BE2C (cell line): ENCODE results near the gene RAB5IF.

Source experiments
- DNase-seq: peaks from one replicate; pipeline ENCODE4 v3.0.0-alpha.2; 2020
- H3K27me3 ChIP-seq: fragments of 250-450 bp; sonication (Bioruptor Pico); 2 replicates; pipeline ENCODE4 v1.5.1; 2020; ENCODE audit warnings: mild to moderate bottlenecking
- H3K36me3 ChIP-seq: fragments of 250-450 bp; sonication (Bioruptor Pico); 2 replicates; pipeline ENCODE4 v1.5.1; 2020; ENCODE audit warnings: mild to moderate bottlenecking
- H3K4me1 ChIP-seq: fragments of 250-450 bp; sonication (Bioruptor Pico); 2 replicates; pipeline ENCODE4 v1.5.1; 2020
- H3K4me3 ChIP-seq: 2 replicates; pipeline ENCODE4 v1.5.1; 2011; ENCODE audit warnings: low read depth, low read length
- H3K9me3 ChIP-seq: fragments of 250-450 bp; sonication (Bioruptor Pico); 2 replicates; pipeline ENCODE4 v1.5.1; 2020
- TF ChIP-seq, protein P1 (sequence below): IDR thresholded peaks from 2 replicates; pipeline ENCODE4 v1.5.1; 2012; ENCODE audit warnings: mild to moderate bottlenecking, low read depth, low read length

The RAB5IF gene

DNA sequence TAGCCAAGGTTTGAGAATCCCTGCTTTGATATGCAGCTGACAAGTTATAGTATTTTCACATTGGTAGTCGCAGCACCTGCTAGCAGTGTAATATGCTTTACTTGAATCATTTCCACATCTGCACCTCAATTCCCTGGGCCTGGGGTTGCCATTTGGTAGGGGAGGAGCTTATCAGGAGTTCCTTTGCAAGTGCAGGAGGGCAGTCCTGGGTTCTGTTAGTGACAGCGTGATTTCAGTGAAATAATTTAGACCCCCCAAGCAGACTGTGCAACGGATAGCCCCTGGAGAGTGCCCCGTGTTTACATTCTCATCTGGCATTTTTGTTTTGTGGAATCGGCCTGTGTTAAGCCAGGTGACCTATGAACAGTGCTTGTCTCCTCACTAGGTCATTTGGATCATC is 6.0 kb downstream of the RAB5IF start:
- no peaks in the 10 kb centered on the region for H3K4me1 ChIP-seq
- no peak for DNase-seq
- peaks cover 55% of the 10 kb centered on the region for H3K36me3 ChIP-seq
- TF ChIP-seq, protein P1, sequence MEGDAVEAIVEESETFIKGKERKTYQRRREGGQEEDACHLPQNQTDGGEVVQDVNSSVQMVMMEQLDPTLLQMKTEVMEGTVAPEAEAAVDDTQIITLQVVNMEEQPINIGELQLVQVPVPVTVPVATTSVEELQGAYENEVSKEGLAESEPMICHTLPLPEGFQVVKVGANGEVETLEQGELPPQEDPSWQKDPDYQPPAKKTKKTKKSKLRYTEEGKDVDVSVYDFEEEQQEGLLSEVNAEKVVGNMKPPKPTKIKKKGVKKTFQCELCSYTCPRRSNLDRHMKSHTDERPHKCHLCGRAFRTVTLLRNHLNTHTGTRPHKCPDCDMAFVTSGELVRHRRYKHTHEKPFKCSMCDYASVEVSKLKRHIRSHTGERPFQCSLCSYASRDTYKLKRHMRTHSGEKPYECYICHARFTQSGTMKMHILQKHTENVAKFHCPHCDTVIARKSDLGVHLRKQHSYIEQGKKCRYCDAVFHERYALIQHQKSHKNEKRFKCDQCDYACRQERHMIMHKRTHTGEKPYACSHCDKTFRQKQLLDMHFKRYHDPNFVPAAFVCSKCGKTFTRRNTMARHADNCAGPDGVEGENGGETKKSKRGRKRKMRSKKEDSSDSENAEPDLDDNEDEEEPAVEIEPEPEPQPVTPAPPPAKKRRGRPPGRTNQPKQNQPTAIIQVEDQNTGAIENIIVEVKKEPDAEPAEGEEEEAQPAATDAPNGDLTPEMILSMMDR: no peak
- no peak overlapping the region for H3K4me3 ChIP-seq
- H3K9me3 ChIP-seq: no peaks in the 10 kb centered on the region
- no peaks in the 10 kb centered on the region for H3K27me3 ChIP-seq

DNA sequence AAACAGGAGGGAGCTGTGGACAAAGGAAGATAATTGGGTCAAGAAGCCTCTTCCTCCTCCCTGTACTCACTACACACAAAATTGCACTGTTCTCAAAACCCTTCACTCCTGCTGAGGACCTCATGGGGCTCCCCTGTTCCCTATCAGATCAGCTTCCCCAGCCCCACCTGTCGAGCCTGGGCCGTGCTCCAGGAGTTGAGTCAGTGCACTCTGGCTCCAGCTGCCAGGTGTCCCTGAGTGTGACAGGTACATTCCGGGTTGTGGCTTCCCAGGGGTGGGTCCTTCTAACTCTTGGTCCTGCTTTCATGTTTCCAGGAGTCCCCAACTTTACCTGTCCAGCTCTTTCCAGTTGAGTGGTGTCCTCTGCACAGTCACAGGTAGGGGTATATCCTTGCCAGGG is 8.4 kb downstream of the RAB5IF start:
- Histone ChIP-seq H3K27me3 (no peaks in the 10 kb centered on the region), H3K36me3 (peaks cover 45% of the 10 kb centered on the region), H3K4me3 (no peak overlapping the region), H3K4me1 (no peaks in the 10 kb centered on the region), H3K9me3 (no peaks in the 10 kb centered on the region)
- DNase-seq: no peak
- TF ChIP-seq, protein P1: no peak

DNA sequence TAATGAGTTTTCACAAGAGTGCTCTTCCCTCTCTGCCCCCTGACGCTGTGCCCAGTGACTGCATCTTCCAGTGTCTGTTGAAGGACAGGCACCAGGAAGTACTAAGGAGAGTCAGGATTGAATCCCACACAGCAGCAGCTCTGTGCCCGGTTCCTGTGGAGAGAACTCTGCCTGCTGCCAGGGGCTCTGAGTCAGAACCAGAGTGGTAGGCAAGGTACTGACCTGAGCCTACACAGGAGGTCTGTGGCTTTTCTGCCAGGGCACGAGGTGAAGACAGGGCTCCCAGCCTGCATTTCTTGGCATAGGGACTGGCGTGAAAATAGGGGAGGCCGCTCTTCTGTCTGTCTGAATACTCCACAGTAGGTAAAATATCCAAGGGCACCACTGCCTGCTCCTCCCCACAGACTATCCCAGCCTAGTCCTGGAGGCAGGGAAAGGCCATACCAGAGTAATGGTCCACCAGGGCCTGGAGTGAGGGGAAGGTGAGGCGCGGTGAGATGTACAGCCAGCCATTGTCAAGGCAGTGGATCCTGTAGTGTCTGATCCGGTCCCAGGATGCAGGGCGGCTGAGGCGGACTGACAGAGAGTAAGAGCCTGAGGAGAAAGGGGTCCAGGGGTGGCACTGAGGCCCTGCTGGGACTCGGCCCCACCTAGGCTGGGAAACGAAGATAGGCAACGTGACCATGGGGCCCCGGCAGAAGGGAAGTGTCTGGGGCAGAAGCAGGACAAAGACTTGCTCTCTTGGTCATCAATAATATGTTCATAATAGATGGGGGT is 9.4 kb downstream of the RAB5IF start:
- Histone ChIP-seq H3K4me3 (no peak overlapping the region), H3K9me3 (no peaks in the 10 kb centered on the region), H3K36me3 (peaks cover 36% of the 10 kb centered on the region), H3K27me3 (no peaks in the 10 kb centered on the region), H3K4me1 (no peaks in the 10 kb centered on the region)
- DNase-seq: no peak
- TF ChIP-seq, protein P1: no peak

DNA sequence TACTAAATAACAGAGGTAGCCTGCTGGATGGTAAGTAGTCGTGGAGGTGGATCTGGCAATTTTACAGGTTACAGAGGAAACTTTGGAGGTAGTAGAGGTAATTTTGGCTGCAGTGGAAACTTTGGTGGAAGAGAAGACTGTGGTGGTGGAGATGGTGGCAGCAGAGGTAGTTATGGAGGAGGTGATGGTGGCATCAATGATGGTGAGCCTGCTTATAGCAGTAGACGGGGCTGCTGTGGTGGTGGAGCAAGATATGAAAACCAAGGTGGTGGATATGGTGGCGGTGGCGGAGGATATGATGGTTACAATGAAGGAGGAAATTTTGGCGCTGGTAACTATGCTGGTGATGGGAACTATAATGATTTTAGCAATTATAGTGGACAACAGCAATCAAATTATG is 15.3 kb downstream of the RAB5IF start:
- TF ChIP-seq, protein P1: no peak
- Histone ChIP-seq H3K27me3 (no peaks in the 10 kb centered on the region), H3K9me3 (no peaks in the 10 kb centered on the region), H3K36me3 (no peaks in the 10 kb centered on the region), H3K4me3 (no peak overlapping the region), H3K4me1 (no peaks in the 10 kb centered on the region)
- DNase-seq: no peak

DNA sequence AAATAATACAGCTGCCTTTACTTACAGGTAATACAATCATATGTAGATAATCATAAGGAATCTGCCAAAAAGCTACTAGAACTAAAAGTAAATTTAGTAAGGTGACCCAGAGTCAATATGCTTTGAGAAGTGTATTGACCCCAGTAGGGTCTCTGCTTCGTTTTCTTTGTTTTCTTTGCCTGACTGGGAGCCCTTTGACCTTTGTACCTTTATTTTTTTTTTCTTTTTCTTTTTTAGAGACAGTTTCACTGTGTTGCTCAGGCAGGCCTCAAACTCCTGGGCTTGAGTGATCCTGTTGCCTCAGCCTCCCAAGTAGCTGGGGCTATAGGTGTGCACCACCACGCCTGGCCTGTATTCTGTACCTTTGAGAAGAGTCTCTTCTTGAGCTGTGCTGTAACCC is 17.9 kb downstream of the RAB5IF start:
- no peaks in the 10 kb centered on the region for H3K4me1 ChIP-seq
- no peak for DNase-seq
- no peaks in the 10 kb centered on the region for H3K9me3 ChIP-seq
- H3K27me3 ChIP-seq: no peaks in the 10 kb centered on the region
- H3K4me3 ChIP-seq: no peak overlapping the region
- TF ChIP-seq, protein P1: no peak
- H3K36me3 ChIP-seq: no peaks in the 10 kb centered on the region

DNA sequence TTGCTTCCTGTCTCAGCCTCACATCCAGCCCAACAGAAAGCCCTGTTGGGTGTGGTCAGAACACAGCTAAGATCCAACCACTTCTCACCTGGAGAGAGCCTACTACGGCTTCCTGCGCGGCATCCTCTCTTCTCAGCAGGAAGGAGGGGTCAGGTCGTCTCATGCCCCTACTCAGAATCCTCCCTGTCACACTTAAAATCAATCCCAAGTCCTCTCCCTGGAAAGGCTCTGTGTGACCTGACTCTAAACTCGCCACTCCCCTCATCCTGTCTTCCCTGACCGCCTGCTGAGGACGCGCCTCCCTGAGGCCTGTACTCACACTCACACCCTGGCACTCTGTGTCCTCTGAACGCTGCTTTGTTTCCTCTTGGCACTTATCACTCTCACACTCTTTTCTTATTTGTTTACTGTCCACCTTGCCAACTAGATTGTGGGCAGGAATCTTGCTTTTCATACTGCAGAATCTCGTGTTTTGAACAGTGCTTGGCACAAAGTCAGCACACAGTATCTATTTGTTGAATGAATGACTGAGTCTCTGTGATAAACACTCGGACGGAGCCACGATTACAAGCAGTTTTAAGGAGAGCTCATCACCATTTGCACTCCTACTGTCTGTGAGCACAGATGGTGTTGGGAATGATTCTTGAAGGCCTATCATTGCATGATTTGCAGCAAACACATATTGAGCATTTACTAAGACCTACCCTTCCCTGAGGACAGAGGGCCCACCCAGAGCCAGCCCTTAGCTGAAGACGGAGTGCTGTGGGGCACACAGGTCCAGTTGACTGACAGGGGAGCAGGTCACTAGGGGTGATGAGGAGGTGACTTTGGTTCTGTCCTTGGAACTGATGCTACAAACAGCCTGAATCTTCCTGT is 18.7 kb downstream of the RAB5IF start:
- no peak for DNase-seq
- no peaks in the 10 kb centered on the region for H3K4me1 ChIP-seq
- H3K27me3 ChIP-seq: no peaks in the 10 kb centered on the region
- H3K9me3 ChIP-seq: no peaks in the 10 kb centered on the region
- H3K36me3 ChIP-seq: no peaks in the 10 kb centered on the region
- no peak overlapping the region for H3K4me3 ChIP-seq
- TF ChIP-seq, protein P1: no peak
